Stimulated activated CD8-positive, alpha-beta memory T cell treated with anti-CD3 and anti-CD28 coated beads, Interleukin-2, amount 100 ng/mL, for 1 hour (primary cell): ENCODE measurements around the gene COL18A1.
"Not testable (repeated sequence)": the region's sequence is repeated elsewhere in the genome, so short reads cannot be mapped to it uniquely, and the experiment has no call there.

Experiments used
- DNase-seq, 2 donors: peaks; one replicate each; pipeline ENCODE4 v3.0.0-alpha.2; 2020; ENCODE audit warnings: low read depth in 2 of 2

The COL18A1 gene

DNA sequence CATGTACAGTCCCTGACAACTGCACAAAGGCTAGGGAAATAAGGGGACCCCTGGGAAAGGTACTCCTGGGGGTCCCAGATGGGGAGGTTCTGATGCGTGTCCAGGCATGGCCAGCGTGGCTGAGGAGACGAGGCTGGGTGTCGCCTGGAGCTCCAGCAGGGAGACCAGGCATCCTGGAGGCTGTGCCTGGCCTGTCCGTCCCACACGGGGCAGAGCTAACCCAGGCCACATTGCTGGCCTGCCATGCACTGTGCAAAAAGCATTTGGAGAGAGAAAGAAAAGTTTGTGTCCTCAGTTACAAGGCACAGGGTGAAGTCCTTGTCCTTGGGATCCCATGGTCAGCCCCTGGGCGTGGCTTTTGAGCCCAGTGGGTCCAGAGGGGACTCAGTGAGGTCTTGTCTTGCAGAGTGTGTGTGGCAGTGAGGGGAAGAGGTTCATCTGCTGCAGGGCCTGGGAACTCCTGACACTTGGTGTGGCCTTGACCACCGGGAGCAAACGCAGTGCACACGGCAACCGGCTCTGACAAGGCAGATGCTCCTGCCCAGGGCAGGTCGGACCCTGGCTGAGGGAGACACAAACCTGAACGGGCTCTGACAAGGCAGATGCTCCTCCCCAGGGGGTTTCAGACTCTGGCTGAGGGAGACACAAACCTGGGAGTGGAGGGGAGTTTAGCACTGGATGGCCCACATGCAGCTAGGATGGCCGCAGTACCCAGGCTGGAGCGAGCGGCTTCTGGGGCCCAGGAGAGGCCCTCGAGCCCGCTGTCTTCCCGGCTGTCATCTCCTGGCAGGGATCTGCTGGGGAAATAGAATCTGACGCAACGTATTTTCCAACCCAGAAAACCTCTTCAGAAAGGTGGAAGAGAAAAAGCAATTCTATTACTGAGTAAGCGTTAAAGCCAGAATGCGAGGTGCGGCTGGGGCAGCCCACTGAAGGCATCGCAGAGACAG, 37.3 kb upstream of the COL18A1 start:
- no peak for DNase-seq

DNA sequence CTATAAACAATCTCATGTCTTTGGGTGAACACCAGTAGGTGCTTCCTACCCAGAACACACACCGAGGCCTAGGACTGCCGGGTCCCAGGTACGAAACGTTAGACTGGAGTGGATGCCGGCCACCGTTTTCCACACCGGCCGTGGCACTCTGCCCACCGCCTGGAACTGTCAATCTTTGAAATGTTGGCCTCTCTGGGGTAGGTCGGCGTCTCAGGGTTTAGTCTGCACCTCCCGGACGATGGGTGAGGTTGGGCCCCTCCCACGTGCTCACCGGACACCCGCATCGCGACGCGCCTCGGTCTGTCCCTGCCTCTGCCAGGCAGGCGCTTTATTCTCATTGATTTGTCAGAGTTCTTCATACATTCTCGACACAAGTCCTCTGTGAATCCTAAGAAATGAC, 35.9 kb upstream of the COL18A1 start:
- DNase-seq: not testable (repeated sequence)

GRCh38 chr21:45370575-45370974, 34.4 kb upstream of the COL18A1 start:
- no peak for DNase-seq

- DNase-seq: no peak
These were observed 33.9 kb upstream of the COL18A1 start for GRCh38 chr21:45371081-45371480.

- no peak for DNase-seq
These were observed 33.3 kb upstream of the COL18A1 start for GRCh38 chr21:45371655-45372054.

DNA sequence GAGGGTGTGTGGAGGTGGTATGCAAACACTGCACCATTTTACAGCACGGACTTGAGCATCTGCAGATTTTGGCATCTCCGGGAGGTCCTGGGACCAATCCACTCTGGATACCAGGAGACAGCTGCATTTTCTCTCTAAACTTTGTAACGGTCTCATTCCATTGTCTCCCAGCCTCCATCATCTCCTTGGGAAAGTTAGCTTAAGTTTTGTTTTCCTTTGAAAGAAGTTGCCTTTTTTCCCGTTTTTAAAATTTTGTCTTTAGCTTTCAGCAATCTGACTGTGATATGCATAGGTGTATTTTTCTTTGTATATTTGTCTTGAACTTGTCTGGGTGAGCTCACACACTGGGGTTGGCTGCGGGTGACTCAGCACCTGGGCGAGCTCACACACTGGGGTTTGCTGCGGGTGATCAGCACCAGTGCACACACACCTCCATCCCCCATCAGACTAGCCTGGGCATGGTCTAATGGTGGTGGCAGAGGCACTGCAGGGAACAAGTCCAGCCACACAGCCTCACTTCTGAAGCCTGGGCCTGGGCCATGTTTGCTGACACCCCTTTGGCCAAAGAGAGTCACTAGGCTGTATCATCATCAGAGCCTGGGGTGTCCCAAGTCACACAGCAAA, 32.1 kb upstream of the COL18A1 start:
- DNase-seq: no peak

DNA sequence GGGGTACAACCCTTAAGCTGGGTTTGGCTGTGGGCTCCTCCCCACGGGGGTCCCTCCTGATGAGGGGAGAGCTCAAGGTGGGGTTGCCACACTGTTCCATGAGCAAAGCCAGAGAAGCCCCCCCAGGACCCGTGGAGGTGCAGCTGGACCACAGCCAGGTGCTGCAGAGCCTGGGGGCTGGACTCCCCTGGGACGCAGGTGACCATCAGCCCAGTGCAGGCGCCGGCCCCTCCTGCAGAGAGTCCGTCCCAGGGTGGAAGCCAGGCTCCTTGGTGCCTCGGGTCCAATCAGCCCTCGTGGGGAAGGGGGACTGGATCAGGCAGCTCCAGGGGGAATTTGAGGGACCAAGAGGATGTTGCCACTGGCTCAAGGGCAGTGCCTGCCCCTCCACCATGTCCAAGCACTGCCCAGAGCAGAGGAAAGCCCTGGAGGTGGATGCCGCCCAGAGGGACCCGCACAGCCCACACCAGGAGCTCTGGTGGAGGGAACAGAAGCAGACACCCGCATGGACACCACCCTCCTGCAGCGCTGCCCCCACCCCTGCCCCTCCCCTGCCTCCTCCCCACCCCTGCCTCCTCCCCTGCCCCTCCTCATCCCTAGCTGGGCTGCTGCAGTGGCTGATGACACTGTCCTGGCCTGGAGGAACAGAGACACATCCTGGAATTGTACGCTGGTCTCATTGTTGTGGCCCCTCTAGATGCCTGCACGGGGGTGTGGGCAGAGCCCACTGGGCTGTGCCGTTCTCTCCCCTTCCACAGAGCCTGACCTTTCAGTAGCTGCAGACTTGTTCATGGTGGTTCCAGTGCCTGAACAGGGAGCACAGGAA, 30.8 kb upstream of the COL18A1 start:
- DNase-seq: no peak

- no peak for DNase-seq
These were observed 30.0 kb upstream of the COL18A1 start for GRCh38 chr21:45374826-45375455.

- no peak for DNase-seq
These were observed 28.3 kb upstream of the COL18A1 start for GRCh38 chr21:45376459-45377324.

- DNase-seq: no peak
These were observed 27.6 kb upstream of the COL18A1 start for GRCh38 chr21:45377325-45377709.

GRCh38 chr21:45377866-45378257, 27.1 kb upstream of the COL18A1 start:
- no peak for DNase-seq

DNA sequence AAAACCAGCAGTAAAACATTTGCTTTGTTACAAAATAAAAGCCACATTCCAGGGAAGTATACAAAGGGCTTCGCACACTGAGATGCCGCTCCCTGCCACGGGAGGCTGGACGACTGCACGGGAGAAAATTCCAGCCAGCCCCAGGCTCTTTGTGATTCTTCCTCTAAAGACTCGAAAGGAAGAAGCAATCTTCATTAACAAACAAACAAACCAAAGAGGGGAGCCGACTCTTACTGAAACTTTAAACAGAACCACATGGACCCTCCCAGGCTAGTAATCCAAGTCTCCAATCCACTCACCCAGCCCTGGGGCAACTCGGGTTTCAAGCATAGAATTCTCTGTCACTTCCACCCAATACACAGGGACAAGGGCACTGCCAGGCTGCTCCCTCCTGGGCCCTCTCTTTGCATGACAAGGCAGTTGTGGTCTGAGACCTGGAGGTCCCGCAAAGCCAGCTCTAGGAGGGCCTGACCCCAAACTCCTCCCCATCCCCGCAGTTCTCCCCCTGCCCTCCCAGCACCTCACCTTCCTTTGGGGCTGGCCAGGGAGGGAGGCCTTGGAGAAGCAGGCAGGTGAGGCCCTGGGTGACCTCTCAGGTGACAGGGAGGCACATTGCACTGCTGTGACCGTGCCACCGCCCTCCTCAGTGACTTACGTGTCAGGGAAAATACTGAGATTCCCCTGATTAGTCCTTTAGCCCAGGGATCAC, 26.6 kb upstream of the COL18A1 start:
- DNase-seq: no peak

DNA sequence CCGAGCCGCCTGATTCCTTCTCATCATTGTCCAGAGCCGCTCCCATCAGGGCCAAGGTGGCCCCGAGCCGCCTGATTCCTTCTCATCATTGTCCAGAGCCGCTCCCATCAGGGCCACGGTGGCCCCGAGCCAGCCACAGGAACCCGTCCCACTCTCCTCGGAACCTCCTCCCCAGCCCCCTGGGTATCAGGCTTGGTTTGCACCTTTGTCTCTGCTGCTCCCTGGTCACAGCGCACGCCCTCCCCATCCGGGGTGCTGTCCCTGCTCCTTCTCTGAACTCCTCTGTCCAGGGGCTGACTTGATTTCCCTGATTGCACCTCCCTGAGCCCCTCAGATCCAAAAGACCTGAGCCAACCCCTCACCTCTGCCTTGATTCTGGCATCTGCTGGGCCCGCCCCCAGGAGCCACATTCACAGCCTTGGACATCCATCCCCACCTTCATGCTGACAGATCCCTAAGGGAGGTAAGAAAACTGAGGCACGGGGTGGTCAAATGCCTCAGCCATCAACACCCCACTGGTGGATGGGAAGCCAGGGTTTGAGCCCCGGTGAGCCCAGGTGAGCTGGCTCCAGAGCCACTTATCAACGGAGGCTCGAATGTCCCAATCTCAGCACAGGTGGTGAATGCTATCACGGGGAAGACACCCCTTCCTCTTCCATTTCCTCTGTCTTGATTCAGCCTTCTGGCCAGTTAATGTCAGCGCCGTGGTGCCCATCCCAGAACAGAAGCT, 25.6 kb upstream of the COL18A1 start:
- no peak for DNase-seq

DNA sequence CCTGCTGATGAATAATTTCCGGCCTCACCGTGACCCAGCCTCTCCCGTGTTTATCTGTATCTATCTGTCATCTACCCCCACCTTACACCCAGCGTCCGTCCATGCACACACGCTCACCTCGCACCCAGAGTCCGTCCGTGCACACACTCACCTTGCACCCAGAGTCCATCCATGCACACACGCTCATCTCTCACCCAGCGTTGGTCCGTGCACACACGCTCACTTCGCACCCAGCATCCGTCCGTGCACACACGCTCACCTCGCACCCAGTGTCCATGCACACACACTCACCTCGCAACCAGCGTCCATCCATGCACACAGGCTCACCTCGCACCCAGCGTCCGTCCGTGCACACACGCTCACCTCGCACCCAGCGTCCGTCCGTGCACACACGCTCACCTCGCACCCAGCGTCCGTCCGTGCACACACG, 25.0 kb upstream of the COL18A1 start:
- no peak for DNase-seq

DNA sequence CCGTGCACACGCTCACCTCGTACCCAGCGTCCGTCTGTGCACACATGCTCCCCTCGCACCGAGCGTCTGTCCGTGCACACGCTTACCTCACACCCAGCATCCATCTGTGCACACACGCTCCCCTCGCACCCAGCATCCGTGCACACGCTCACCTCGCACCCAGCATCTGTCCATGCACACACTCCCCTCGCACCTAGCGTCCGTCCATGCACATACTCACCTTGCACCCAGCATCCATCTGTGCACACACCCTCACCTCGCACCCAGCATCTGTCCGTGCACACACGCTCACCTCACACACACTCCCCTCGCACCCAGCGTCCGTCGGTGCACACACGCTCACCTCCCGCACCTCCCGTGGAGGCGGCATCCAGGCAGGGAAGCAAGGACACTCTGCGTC, 24.4 kb upstream of the COL18A1 start:
- DNase-seq: no peak

- no peak for DNase-seq
These were observed 23.8 kb upstream of the COL18A1 start for GRCh38 chr21:45381036-45381787.

DNA sequence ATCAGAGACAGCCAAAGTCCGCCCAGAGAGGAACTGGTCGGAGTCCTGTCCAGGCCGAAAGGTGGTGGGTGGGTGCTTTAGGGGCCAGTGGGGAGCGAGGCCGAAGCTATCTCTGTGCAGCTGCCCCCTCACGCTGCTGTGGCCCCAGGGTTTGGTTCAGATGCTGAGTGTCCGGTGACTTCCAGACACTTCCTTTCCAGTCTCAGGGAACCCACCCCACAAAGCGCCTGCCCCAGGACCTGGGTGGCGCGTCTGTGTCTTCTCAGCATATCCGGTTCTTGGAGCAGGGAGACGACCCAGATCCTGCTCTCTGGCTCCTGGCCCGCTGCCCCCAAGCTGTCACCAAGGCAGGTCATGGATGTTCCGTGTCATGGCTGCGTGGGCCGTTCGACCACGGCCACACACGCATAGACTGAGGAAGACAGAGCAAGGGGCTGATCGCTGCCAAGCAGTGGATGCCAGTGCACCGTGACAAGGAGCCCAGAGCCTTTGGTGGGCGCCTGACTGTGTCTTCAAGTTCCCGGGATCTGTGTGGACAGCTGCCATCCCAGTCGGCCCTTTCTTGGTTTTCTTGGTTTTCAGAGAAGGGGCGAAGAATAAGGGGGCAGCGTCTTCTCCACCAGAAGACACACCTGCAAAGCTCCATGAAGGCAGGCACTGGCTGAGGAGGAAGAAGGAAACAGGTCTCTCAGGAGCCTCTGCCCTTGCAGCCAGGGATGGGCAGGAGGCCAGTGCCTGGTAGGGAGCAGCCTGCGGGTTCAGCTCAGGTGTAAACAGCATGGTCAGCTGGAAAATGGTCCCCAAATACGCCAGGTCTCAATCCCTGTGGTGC, 22.9 kb upstream of the COL18A1 start:
- DNase-seq: no peak

DNA sequence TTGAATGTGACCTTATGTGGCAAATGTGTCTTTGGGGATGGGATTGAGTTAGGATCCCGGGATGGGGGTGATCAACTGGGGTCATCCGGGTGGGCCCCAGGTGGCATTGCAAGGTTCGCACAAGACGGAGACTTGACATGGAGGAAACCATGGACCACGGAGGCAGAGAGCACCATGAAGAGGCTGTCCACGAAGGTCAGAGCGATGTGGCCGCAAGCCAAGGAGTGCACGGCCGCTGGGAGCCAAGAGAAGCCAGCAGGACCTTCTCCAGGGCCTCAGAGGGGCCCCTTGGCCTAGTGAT, 22.3 kb upstream of the COL18A1 start:
- DNase-seq: no peak
